Measurements from ENCODE around the gene HSF2BP. TPM values are rescaled to one million over a fixed set of nuclear protein-coding genes. Genes with fewer than 3 reads are reported as not detected.
"Not testable (repeated sequence)": the region's sequence is repeated elsewhere in the genome, so short reads cannot be mapped to it uniquely, and the experiment has no call there.

The HSF2BP gene
- polyA plus RNA-seq, 1 donor from 2014 or later, result 0.89 TPM

DNA sequence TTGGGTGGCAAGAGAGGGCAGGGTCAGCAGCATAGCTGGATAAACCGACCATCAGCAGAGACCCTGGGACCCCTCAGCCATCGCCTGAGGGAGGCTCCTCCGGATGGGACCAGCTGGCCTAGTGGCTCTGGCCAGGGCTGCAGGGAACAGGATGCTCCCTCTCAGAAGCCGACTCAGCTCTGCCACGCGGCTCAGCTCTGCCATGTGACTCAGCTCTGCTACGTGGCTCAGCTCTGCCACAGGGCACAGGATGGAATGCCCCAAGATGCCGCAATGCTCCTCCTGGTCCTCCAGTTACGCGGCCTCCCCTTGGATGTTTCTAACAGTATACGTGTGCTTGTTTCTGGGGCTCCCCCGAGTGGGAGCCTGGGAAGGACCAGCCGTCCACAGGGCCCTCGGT is 165.8 kb downstream of the HSF2BP start:
- not testable (repeated sequence) for H3K9me3 ChIP-seq (ENCODE audit: low read length); H2AFZ ChIP-seq (ENCODE audit: low read depth, low read length); H3K9ac ChIP-seq (ENCODE audit: low read length); H3F3A ChIP-seq (ENCODE audit: insufficient read depth, low read length, poor library complexity, severe bottlenecking); H3K27ac ChIP-seq (ENCODE audit: low read length); H3K27me3 ChIP-seq (ENCODE audit: insufficient read depth, low read depth, low read length); H3K9me2 ChIP-seq (ENCODE audit: insufficient read depth, low read length); H4K20me1 ChIP-seq (ENCODE audit: insufficient read depth); H3K4me3 ChIP-seq (ENCODE audit: low read length); H3K36me3 ChIP-seq (ENCODE audit: insufficient read depth, low read length); H3K79me2 ChIP-seq (replicated peaks; ENCODE audit: insufficient read depth, low read length); H3K4me2 ChIP-seq (ENCODE audit: low read length)

DNA sequence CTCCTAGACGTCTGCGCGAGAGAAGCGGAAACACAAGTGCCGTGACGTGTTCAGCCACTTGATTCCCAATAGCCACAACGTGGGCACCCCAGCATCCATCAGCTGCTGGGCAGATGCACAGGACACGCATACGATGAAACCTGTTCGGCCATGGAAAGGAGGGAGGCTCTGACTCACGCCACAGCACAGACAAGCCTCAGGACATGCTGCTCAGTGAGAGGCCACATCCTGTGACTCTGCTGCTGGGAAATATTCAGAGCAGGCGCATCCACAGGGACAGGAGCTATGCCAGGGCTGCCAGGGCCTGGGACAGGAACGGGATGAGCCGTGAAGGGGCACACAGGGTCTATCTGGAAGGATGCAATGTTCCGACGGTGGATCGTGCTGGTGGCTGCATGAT is 171.1 kb downstream of the HSF2BP start:
- not testable (repeated sequence) for H3F3A ChIP-seq (ENCODE audit: insufficient read depth, low read length, poor library complexity, severe bottlenecking); H3K9me2 ChIP-seq (ENCODE audit: insufficient read depth, low read length); H3K27me3 ChIP-seq (ENCODE audit: insufficient read depth, low read depth, low read length); H3K79me2 ChIP-seq (replicated peaks; ENCODE audit: insufficient read depth, low read length); H3K9me3 ChIP-seq (ENCODE audit: low read length); H3K4me2 ChIP-seq (ENCODE audit: low read length); H3K9ac ChIP-seq (ENCODE audit: low read length); H3K4me3 ChIP-seq (ENCODE audit: low read length); H2AFZ ChIP-seq (ENCODE audit: low read depth, low read length); H3K27ac ChIP-seq (ENCODE audit: low read length); H4K20me1 ChIP-seq (ENCODE audit: insufficient read depth); H3K36me3 ChIP-seq (ENCODE audit: insufficient read depth, low read length)

DNA sequence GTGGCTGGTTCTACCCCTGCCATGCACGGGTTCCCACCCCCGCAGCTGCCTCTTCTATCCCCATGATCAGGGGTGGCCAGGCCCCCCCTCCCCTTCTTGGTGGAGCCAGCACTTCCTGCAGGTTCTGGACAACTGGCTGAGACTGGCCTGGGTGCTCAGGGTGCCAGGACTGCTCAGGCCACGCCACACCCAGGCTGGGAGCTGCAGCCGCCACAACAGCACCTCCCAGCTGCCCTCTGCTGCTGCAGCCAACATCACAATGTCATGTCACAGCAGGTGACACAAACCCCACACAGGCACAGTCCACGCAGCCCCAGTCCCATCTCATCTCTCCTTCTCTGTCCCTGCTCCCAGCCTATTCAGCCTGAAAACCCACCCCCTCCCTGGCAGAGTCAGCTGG is 173.2 kb downstream of the HSF2BP start:
- not testable (repeated sequence) for H3F3A ChIP-seq (ENCODE audit: insufficient read depth, low read length, poor library complexity, severe bottlenecking); H3K9me2 ChIP-seq (ENCODE audit: insufficient read depth, low read length); H3K79me2 ChIP-seq (replicated peaks; ENCODE audit: insufficient read depth, low read length); H3K4me3 ChIP-seq (ENCODE audit: low read length); H3K36me3 ChIP-seq (ENCODE audit: insufficient read depth, low read length); H3K9ac ChIP-seq (ENCODE audit: low read length); H2AFZ ChIP-seq (ENCODE audit: low read depth, low read length); H3K4me2 ChIP-seq (ENCODE audit: low read length); H3K27ac ChIP-seq (ENCODE audit: low read length); H3K9me3 ChIP-seq (ENCODE audit: low read length); H4K20me1 ChIP-seq (ENCODE audit: insufficient read depth); H3K27me3 ChIP-seq (ENCODE audit: insufficient read depth, low read depth, low read length)

DNA sequence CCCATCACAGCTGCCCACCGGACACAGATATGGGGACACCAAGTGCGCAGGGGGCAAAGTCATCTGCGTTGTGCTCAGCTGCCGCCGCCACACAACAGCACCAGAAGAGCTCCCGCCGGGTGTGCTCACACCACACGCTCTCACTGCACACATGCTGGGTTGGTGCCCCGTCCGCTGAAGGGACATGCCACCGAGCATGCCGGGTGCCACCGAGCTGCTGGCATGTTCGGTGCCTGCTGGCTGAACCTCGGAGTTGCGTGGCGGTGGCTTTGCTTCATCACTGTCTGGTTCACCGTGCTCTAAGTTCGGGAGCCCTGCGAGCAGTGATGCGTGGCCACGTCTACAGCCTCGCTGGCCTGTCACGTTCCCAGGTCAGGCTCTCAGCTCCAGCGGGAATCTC is 174.3 kb downstream of the HSF2BP start:
- H3K27ac ChIP-seq (ENCODE audit: low read length); H3K4me3 ChIP-seq (ENCODE audit: low read length); H3K9ac ChIP-seq (ENCODE audit: low read length); H3K4me2 ChIP-seq (ENCODE audit: low read length); H3K79me2 ChIP-seq (replicated peaks; ENCODE audit: insufficient read depth, low read length); H4K20me1 ChIP-seq (ENCODE audit: insufficient read depth); H2AFZ ChIP-seq (ENCODE audit: low read depth, low read length); H3F3A ChIP-seq (ENCODE audit: insufficient read depth, low read length, poor library complexity, severe bottlenecking); H3K36me3 ChIP-seq (ENCODE audit: insufficient read depth, low read length); H3K9me2 ChIP-seq (ENCODE audit: insufficient read depth, low read length); H3K9me3 ChIP-seq (ENCODE audit: low read length); H3K27me3 ChIP-seq (ENCODE audit: insufficient read depth, low read depth, low read length): not testable (repeated sequence)

DNA sequence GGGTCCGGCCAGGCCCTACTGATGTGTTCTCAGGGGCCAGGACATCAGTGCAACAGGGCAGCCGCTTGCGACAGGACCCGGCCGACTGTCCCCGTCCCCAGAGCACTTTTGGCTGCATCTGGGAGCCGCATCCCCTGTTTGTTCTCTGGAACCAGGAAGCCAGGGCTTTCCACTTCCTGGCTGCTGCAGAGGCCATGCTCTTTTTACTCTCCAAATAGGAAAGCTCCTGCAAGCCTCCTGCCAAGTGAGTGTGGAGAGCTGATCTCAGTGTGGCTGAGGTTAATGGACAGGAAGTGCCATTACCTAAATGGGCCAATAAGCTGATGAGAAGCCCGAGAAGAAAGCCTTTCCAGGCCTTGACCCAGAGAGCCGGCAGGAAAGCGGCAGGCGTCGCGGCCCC is 180.1 kb downstream of the HSF2BP start:
- not testable (repeated sequence) for H3K36me3 ChIP-seq (ENCODE audit: insufficient read depth, low read length); H3K9me3 ChIP-seq (ENCODE audit: low read length); H3K27ac ChIP-seq (ENCODE audit: low read length); H3K79me2 ChIP-seq (replicated peaks; ENCODE audit: insufficient read depth, low read length); H3K4me3 ChIP-seq (ENCODE audit: low read length); H3K9ac ChIP-seq (ENCODE audit: low read length); H3F3A ChIP-seq (ENCODE audit: insufficient read depth, low read length, poor library complexity, severe bottlenecking); H2AFZ ChIP-seq (ENCODE audit: low read depth, low read length); H3K4me2 ChIP-seq (ENCODE audit: low read length); H4K20me1 ChIP-seq (ENCODE audit: insufficient read depth); H3K27me3 ChIP-seq (ENCODE audit: insufficient read depth, low read depth, low read length); H3K9me2 ChIP-seq (ENCODE audit: insufficient read depth, low read length)

Small RNA genes lying within 50 kb of the gene (small RNA-seq; reads per million reads assigned to genes)
- 0 reads per million in 3 experiments for gene MIR6070

Other genes starting within 250 kb of the HSF2BP start
- gene SIK1, start 232.4 kb downstream of the HSF2BP start, polyA plus RNA-seq, result 2.0 and 2.6 TPM in 2 replicates
- gene RRP1B, start 72 bp upstream of the HSF2BP start, polyA plus RNA-seq, result 20.3 and 21.5 TPM in 2 replicates
- 22.8 and 32.0 TPM in 2 replicates for gene PDXK, start 59.6 kb upstream of the HSF2BP start, polyA plus RNA-seq
- 9.7 and 12.8 TPM in 2 replicates for gene CSTB, start 116.8 kb upstream of the HSF2BP start, polyA plus RNA-seq
- 31.3 and 35.8 TPM in 2 replicates for gene RRP1, start 130.1 kb upstream of the HSF2BP start, polyA plus RNA-seq
- 8.4 and 9.3 TPM in 2 replicates for gene AGPAT3, start 205.7 kb upstream of the HSF2BP start, polyA plus RNA-seq